OCI-LY7 (cell line): ENCODE data around the gene AGBL4. TPM values are rescaled to one million over a fixed set of nuclear protein-coding genes. Genes with fewer than 3 reads are reported as not detected.

Experiments used
- BruUV-seq: library from RNA; stranded (reverse); fragments of 400-500 nt; replicated peaks from 2 replicates; lab custom pipeline; 2021; lab: Mats Ljungman, UMichigan
- CTCF ChIA-PET: fragments of 300-600 bp; sonication (Branson Sonifier 250); formaldehyde crosslinking; loops from one replicate; lab custom pipeline; 2022; ENCODE audit warnings: antibody characterized with exemption; ENCODE audit not compliant: unreplicated experiment; lab: Charles Lee
- POLR2A ChIA-PET: fragments of 300-600 bp; sonication (Branson Sonifier 250); formaldehyde crosslinking; loops from one replicate; lab custom pipeline; 2022; ENCODE audit warnings: antibody characterized with exemption; lab: Charles Lee
- DNase-seq: peaks from one replicate; pipeline ENCODE4 v3.0.0-alpha.2; 2015; ENCODE audit warnings: low spot score
- H2AFZ ChIP-seq: fragments of 200-600 bp; sonication (generic), shearing (Covaris generic); 2 replicates; pipeline ENCODE4 v1.6.1; 2014; ENCODE audit warnings: mild to moderate bottlenecking, antibody characterized with exemption, low read length, moderate library complexity
- H3K27ac ChIP-seq: fragments of 200-600 bp; sonication (generic); 2 replicates; pipeline ENCODE4 v1.5.1; 2014; ENCODE audit warnings: mixed run types, low read depth, mild to moderate bottlenecking, moderate library complexity, low read length, inconsistent platforms; ENCODE audit not compliant: poor library complexity, severe bottlenecking
- H3K36me3 ChIP-seq: fragments of 200-600 bp; sonication (generic); 2 replicates; pipeline ENCODE4 v1.6.1; 2014; ENCODE audit warnings: mild to moderate bottlenecking, antibody characterized with exemption, low read length, moderate library complexity, mixed read lengths; ENCODE audit not compliant: insufficient read depth
- H3K4me1 ChIP-seq: fragments of 200-600 bp; sonication (generic); 2 replicates; pipeline ENCODE4 v1.5.1; 2014; ENCODE audit warnings: mild to moderate bottlenecking, low read length; ENCODE audit not compliant: insufficient read depth, poor library complexity, severe bottlenecking
- H3K4me2 ChIP-seq: fragments of 200-600 bp; sonication (generic); 2 replicates; pipeline ENCODE4 v1.6.1; 2014; ENCODE audit warnings: mild to moderate bottlenecking, low read length
- H3K4me3 ChIP-seq: fragments of 200-600 bp; sonication (generic); 2 replicates; pipeline ENCODE4 v1.5.1; 2014; ENCODE audit warnings: mild to moderate bottlenecking, low read depth, low read length; ENCODE audit not compliant: poor library complexity, severe bottlenecking
- H3K79me2 ChIP-seq: fragments of 200-600 bp; sonication (generic); 2 replicates; pipeline ENCODE4 v1.6.1; 2016; ENCODE audit warnings: low read depth, mild to moderate bottlenecking, low read length, moderate library complexity, mixed read lengths; ENCODE audit not compliant: insufficient read depth
- H3K9me2 ChIP-seq: fragments of 200-600 bp; sonication (generic); 2 replicates; pipeline ENCODE4 v1.6.1; 2016; ENCODE audit warnings: mild to moderate bottlenecking, low read length, mixed read lengths; ENCODE audit not compliant: insufficient read depth
- H3K9me3 ChIP-seq: fragments of 200-600 bp; sonication (generic); 2 replicates; pipeline ENCODE4 v1.6.1; 2014; ENCODE audit warnings: mild to moderate bottlenecking, mixed run types, low read length, mixed read lengths
- H4K20me1 ChIP-seq: fragments of 200-600 bp; sonication (generic); 2 replicates; pipeline ENCODE4 v1.6.1; 2014; ENCODE audit warnings: mild to moderate bottlenecking, antibody characterized with exemption, low read length, moderate library complexity, mixed read lengths; ENCODE audit not compliant: insufficient read depth
- CTCF ChIP-seq: fragments of 200-600 bp; sonication (generic); conservative IDR thresholded peaks from 2 replicates; pipeline ENCODE4 v1.5.1; 2014; ENCODE audit warnings: mild to moderate bottlenecking, antibody characterized with exemption, low read length, moderate library complexity, mixed read lengths
- EZH2phosphoT487 ChIP-seq: fragments of 200-600 bp; sonication (generic); IDR thresholded peaks from 2 replicates; pipeline ENCODE4 v1.6.1; 2018; ENCODE audit warnings: low read depth, borderline replicate concordance, mild to moderate bottlenecking, mixed run types, antibody characterized with exemption, low read length, moderate library complexity, mixed read lengths
- intact Hi-C: fragments of 100-400 bp; cut with micrococcal nuclease; formaldehyde crosslinking; loops from one replicate; pipeline ENCODE4 v1.10.0; 2022; ENCODE audit not compliant: unreplicated experiment
- total RNA-seq, 2 experiments: library from RNA; depleted of rRNA in 1 of 2; stranded (reverse); fragments of >200 nt in 1 of 2; shearing (Covaris generic) in 1 of 2; gene quantifications; 2 replicates each; pipeline ENCODE4 v1.2.3, GENCODE V29; 2014 to 2022

The AGBL4 gene
- total RNA-seq, 2 experiments from 2014 or later = not detected

GRCh38 chr1:48683839-48684238 is 1339.9 kb downstream of the AGBL4 start:
- no peaks in the 10 kb centered on the region for H3K9me3 ChIP-seq
- CTCF ChIA-PET = no interaction called here
- POLR2A ChIA-PET = no interaction called here
- H4K20me1 ChIP-seq = no peaks in the 10 kb centered on the region
- intact Hi-C loops = no loop called here
- no peak for TF ChIP-seq EZH2phosphoT487
- TF ChIP-seq CTCF = no peak
- no peaks in the 10 kb centered on the region for H3K9me2 ChIP-seq
- no peak for DNase-seq
- no peak overlapping the region for H3K27ac ChIP-seq
- no peak overlapping the region for H3K4me3 ChIP-seq
- no peak overlapping the region for H2AFZ ChIP-seq
- H3K4me2 ChIP-seq = no peak overlapping the region
- no peaks in the 10 kb centered on the region for H3K79me2 ChIP-seq
- BruUV-seq = no TSS peak
- no peaks in the 10 kb centered on the region for H3K4me1 ChIP-seq
- H3K36me3 ChIP-seq = no peaks in the 10 kb centered on the region

GRCh38 chr1:48681476-48682305 is 1342.1 kb downstream of the AGBL4 start:
- no peaks in the 10 kb centered on the region for H4K20me1 ChIP-seq

More at GRCh38 chr1:48681476-48682305, 1342.1 kb downstream of the AGBL4 start:
- intact Hi-C loops = no loop called here
- no peaks in the 10 kb centered on the region for H3K79me2 ChIP-seq
- no peak for DNase-seq
- no peak for TF ChIP-seq EZH2phosphoT487
- TF ChIP-seq CTCF = no peak
- no peak overlapping the region for H3K4me3 ChIP-seq
- CTCF ChIA-PET = no interaction called here
- no peak overlapping the region for H2AFZ ChIP-seq
- H3K4me2 ChIP-seq = no peak overlapping the region
- H3K36me3 ChIP-seq = no peaks in the 10 kb centered on the region
- H3K27ac ChIP-seq = no peak overlapping the region
- H3K9me2 ChIP-seq = no peaks in the 10 kb centered on the region
- POLR2A ChIA-PET = no interaction called here
- H3K9me3 ChIP-seq = no peaks in the 10 kb centered on the region
- BruUV-seq = no TSS peak
- no peaks in the 10 kb centered on the region for H3K4me1 ChIP-seq
